GM21786 (cell line): ENCODE measurements around the gene ZNF224.
"Not testable (repeated sequence)": the region's sequence is repeated elsewhere in the genome, so short reads cannot be mapped to it uniquely, and the experiment has no call there.

ENCODE experiments used
- ATAC-seq: cut with Tn5 transposase; IDR thresholded peaks from one replicate; pipeline ENCODE4 v1.9.1; 2021; ENCODE audit not compliant: unreplicated experiment

The ZNF224 gene

DNA sequence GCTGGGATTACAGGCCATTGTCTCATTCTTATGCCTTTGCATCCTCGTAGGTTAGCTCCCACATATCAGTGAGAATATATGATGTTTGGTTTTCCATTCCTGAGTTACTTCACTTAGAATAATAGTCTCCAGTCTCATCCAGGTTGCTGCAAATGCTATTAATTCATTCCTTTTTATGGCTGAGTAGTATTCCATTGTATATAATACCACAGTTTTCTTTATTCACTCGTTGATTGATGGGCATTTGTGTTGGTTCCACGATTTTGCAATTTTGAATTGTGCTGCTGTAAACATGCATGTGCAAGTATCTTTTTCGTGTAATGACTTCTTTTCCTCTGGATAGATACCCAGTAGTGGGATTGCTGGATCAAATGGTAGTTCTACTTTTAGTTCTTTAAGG lies 27.0 kb downstream of the ZNF224 start:
- not testable (repeated sequence) for ATAC-seq

DNA sequence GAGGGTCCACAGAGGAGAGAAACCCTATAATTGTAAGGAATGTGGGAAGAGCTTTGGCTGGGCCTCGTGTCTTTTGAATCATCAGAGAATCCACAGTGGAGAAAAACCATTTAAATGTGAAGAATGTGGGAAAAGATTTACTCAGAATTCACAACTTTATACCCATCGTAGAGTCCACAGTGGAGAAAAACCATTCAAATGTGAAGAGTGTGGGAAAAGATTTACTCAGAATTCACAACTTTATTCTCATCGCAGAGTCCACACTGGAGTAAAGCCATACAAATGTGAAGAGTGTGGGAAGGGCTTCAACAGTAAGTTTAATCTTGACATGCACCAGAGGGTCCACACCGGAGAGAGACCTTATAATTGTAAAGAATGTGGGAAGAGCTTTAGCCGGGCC lies 37.8 kb downstream of the ZNF224 start:
- no peak for ATAC-seq

DNA sequence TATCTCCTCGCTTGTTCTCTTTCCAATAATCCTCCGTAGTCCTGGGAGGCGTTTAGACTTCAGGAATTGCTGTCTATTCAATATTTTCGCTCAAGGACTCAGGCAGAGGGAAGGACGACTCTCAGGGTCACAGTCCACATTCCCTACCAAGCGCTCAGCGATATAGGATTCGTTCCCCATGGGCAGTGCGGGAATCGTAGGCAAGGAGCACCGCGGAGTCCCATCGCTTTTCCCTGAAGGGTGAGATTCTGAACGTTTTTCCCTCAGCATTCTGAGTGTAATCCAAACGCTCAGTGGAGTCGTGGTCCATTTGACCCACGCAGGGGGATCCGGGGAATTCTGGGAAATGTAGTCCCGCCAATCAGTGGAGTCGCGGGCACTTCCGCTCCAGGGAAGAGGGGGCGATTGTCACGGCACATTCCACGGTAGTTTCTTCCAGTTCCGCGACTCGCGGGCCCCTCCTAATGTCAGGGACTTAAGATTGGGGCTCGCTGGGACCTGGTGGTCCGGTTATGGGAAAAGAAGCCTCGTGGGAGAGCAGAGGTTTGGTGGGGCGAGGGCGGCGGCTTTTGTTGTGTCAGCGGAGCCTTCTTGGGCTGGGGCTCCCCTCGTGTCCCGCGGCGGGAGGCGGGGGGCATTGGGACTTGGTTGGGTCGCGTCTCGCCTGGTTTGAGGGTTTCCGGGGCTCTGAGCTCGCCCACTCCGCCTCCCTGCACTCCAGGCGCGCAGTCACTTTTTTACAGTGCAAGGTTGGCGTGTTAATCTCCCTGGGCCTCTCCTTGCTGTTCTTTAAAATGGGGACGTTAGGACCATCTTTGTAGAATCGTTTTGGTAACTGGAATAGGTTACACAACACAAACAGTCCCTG lies 47.3 kb downstream of the ZNF224 start, which contains the start of gene ZNF234:
TSS of gene ZNF234 (plus strand) at position 364 of the 868 bp plus-strand sequence. CDS start 3,079 bp downstream, outside the sequence.
- peak; percentile 65 for ATAC-seq

DNA sequence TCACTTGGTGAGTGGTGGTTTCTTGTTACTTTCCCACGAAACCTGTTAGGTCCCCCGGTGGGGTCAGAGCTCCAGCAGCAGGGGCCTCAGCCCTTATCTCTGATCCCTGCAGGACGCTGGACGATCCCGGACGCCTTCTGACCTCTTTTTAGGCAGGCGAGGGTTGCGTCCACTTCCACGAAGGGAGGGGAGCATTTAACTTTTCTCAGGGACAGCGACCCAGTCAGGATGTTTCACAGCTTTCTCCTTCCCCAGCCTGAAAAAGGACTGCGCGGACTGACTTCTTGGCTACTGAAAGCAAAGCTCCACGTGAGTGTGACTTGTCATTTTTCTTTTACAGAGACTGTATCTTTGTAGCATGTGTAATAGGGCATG lies 47.9 kb downstream of the ZNF224 start:
- ATAC-seq = no peak

DNA sequence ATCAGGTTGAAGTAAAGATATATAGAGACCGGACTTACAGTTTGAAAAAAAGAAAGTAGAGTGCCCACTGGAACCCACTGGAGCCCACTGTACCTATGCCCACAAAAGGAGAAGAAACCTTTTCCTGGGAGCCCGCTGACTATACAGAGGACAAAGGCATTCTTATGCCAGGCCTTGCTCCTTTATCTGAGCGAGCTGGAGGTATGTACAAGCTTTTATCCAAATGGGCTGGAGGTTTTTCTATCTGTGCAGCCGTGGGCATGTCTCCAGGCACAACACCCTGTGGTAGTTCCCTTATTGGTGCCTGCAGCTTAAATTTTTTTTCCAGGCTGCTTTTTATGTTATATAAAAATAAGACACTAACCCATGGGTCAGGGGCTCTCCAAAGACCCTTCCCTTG lies 55.6 kb downstream of the ZNF224 start:
- ATAC-seq = no peak

DNA sequence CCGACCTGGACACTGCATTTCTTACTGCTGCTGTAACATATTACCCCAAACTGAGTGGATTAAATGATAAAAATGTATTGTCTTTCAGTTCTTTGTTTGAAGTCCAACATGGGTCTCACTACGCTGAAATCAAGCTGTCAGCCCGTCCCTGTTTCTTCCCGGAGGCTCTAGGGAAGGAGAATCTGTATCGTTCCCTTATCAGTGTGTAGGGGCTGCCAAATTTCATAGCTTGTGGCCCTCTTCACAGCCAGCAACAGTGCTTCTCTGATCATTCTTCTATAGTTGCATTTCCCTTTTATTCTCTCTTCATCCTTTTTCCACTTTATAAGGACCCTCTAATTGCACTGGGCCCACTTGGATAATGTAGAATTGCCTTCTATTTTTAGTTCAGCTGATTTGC lies 57.3 kb downstream of the ZNF224 start:
- no peak for ATAC-seq

DNA sequence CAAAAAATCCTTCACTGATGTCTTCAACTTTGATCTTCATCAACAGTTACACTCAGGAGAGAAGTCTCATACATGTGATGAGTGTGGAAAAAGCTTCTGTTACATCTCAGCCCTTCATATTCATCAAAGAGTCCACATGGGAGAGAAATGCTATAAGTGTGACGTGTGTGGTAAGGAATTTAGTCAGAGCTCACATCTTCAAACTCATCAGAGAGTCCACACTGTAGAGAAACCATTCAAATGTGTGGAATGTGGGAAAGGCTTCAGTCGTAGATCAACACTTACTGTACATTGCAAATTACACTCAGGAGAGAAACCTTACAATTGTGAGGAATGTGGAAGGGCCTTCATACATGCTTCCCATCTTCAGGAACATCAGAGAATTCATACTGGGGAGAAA lies 62.3 kb downstream of the ZNF224 start:
- ATAC-seq = no peak
